BJ (cell line): ENCODE results near the gene FASLG. TPM values are rescaled to one million over a fixed set of nuclear protein-coding genes. Genes with fewer than 3 reads are reported as not detected.
"Not testable (repeated sequence)": the region's sequence is repeated elsewhere in the genome, so short reads cannot be mapped to it uniquely, and the experiment has no call there.

Source experiments
- CTCF ChIA-PET: fragments of 350-600 bp; formaldehyde crosslinking; extraction: SDS; loops from one replicate; lab custom pipeline; 2021; ENCODE audit warnings: antibody characterized with exemption, inconsistent platforms; lab: Yijun Ruan, JAX
- POLR2A ChIA-PET: fragments of 300-600 bp; sonication (Branson Sonifier 250); formaldehyde crosslinking; extraction: SDS; loops from one replicate; lab custom pipeline; 2021; ENCODE audit warnings: antibody characterized with exemption; lab: Charles Lee
- DNase-seq: peaks from one replicate; pipeline ENCODE4 v3.0.0-alpha.2; 2011; ENCODE audit warnings: low read depth
- H3K27me3 ChIP-seq: 2 replicates; pipeline ENCODE4 v1.6.0; 2011; ENCODE audit warnings: low read length; ENCODE audit not compliant: control insufficient read depth, insufficient read depth
- H3K36me3 ChIP-seq: 2 replicates; pipeline ENCODE4 v1.5.1; 2011; ENCODE audit warnings: low read length; ENCODE audit not compliant: control insufficient read depth, insufficient read depth
- H3K4me3 ChIP-seq: 2 replicates; pipeline ENCODE4 v1.5.1; 2011; ENCODE audit warnings: low read depth, mild to moderate bottlenecking, control low read depth, low read length
- polyA plus RNA-seq: library from polyadenylated mRNA; depleted of rRNA; stranded (reverse); fragments of >200 nt; gene quantifications from 2 replicates; pipeline ENCODE4 v1.2.3, GENCODE V29; 2011
- TF ChIP-seq, protein P1 (sequence below): IDR thresholded peaks from 2 replicates; pipeline ENCODE4 v1.5.1; 2011; ENCODE audit warnings: low read depth, mild to moderate bottlenecking, control low read depth, inconsistent platforms, low read length, moderate library complexity; ENCODE audit not compliant: insufficient read depth

The FASLG gene
- polyA plus RNA-seq, 1 experiment: not detected

DNA sequence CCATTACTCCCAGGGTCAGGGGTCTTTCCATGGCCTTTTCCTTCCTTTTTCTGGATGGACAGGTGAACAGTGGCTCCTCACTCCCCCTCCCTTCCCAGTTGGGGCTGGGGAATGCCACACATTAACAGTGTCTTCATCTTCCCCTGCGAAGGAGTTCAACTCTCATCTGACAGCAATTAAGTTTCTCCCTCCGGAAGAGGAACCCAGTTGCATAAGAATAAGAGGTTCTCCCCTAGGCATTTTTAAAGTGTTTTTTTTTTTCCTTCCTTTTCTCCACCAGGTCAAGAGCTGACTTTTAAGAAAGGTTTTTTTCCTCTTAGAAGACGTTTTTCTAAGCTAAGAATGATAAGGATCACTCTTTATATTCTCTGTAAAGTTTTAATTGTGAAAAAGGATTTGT is 42.3 kb upstream of the FASLG start:
- TF ChIP-seq, protein P1, sequence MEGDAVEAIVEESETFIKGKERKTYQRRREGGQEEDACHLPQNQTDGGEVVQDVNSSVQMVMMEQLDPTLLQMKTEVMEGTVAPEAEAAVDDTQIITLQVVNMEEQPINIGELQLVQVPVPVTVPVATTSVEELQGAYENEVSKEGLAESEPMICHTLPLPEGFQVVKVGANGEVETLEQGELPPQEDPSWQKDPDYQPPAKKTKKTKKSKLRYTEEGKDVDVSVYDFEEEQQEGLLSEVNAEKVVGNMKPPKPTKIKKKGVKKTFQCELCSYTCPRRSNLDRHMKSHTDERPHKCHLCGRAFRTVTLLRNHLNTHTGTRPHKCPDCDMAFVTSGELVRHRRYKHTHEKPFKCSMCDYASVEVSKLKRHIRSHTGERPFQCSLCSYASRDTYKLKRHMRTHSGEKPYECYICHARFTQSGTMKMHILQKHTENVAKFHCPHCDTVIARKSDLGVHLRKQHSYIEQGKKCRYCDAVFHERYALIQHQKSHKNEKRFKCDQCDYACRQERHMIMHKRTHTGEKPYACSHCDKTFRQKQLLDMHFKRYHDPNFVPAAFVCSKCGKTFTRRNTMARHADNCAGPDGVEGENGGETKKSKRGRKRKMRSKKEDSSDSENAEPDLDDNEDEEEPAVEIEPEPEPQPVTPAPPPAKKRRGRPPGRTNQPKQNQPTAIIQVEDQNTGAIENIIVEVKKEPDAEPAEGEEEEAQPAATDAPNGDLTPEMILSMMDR: no peak
- POLR2A ChIA-PET: no interaction called here
- no peaks in the 10 kb centered on the region for H3K27me3 ChIP-seq
- DNase-seq: no peak
- no peaks in the 10 kb centered on the region for H3K36me3 ChIP-seq
- CTCF ChIA-PET: no interaction called here
- no peak overlapping the region for H3K4me3 ChIP-seq

GRCh38 chr1:172620603-172621002 is 38.3 kb upstream of the FASLG start:
- CTCF ChIA-PET, POLR2A ChIA-PET, DNase-seq, H3K4me3 ChIP-seq, H3K36me3 ChIP-seq, H3K27me3 ChIP-seq: not testable (repeated sequence)

DNA sequence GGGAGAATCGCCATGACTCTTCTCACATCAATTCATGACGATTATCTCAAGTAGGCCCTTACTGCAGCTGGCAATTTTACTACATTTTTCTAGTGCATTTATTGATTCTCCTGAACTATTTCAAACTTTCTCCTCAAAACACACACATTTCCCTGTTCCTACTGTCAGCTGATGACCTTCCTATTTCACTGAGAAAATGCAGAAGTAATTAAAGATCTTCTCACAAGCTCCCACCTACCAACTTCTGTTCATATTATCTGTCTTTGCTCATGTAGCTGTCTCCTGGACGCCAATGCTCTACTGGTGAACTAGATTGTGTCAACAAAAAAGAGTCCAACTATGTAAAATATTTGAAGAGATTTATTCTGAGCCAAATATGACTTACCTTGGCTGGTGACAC is 36.4 kb upstream of the FASLG start:
- TF ChIP-seq, protein P1: no peak
- ChIA-PET CTCF (no interaction called here), POLR2A (no interaction called here)
- H3K27me3 ChIP-seq: no peaks in the 10 kb centered on the region
- no peaks in the 10 kb centered on the region for H3K36me3 ChIP-seq
- DNase-seq: no peak
- no peak overlapping the region for H3K4me3 ChIP-seq

DNA sequence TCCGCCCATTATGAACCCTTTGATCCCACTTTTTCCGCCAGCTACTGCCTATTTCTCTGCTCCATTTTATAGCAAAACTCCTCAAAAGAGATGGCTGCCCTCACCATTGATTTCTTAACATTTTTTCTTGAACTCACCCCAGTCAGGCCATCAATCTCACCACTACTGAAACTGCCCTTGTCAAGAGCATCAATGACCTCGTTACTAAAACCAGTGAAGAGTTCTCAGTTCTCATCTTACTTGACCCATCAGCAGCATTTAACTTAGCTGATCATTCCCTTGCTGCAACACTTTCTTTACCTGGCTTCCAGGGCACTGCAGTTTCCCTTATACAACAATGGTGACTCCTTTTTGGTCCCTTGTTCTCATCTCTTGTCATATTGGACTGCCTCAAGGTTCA is 35.2 kb upstream of the FASLG start:
- DNase-seq: no peak
- TF ChIP-seq, protein P1: no peak
- POLR2A ChIA-PET: no interaction called here
- Histone ChIP-seq H3K27me3 (no peaks in the 10 kb centered on the region), H3K36me3 (no peaks in the 10 kb centered on the region), H3K4me3 (no peak overlapping the region)
- CTCF ChIA-PET: no interaction called here

DNA sequence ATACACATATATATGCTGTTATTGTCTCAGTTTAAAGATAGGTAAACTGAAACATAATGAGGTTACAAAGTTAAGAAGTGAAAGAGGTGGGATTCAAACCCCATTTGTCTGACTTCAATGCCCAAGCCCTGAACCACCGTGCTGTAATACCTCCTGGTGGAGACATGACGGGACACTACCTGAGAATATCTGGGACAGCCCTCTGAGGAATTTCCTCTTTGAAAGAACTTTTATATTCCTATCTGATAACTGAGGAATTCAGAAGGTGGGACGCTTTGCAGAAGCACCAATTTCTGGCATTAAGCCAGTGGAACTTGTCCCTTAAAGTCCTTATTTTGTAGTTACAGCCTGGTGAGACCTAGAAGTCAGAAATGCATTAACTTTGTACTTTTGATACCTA is 32.1 kb upstream of the FASLG start:
- no peak for DNase-seq
- POLR2A ChIA-PET: no interaction called here
- no peaks in the 10 kb centered on the region for H3K36me3 ChIP-seq
- TF ChIP-seq, protein P1: no peak
- no peak overlapping the region for H3K4me3 ChIP-seq
- no peaks in the 10 kb centered on the region for H3K27me3 ChIP-seq
- CTCF ChIA-PET: no interaction called here

DNA sequence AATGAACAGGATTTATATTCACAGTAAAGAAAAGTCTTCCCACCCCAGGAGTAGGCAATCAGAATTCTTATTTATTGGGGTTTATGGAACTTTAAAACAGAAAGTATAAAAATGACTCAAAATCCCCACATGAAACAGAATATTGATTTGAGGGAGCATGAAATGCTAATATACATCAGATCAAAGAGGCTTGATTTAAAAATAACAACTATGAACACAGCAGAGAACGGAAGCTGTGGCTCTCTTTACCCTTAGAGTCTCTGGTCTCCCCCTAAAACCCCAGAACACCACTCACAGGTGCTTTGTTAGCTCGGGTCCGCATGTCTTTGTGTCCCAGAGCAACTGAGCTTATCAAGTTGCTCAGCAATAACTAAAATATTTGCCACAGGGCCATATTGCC is 31.2 kb upstream of the FASLG start:
- no peaks in the 10 kb centered on the region for H3K36me3 ChIP-seq
- CTCF ChIA-PET: no interaction called here
- POLR2A ChIA-PET: no interaction called here
- DNase-seq: no peak
- H3K4me3 ChIP-seq: no peak overlapping the region
- TF ChIP-seq, protein P1: no peak
- H3K27me3 ChIP-seq: no peaks in the 10 kb centered on the region
